Left ventricle myocardium inferior (tissue), 1 donor: Measurements from ENCODE around the gene AMY1C. TPM values are rescaled to one million over a fixed set of nuclear protein-coding genes. Genes with fewer than 3 reads are reported as not detected.

Source experiments
- DNase-seq: peaks from one replicate; pipeline ENCODE4 v3.0.0-alpha.2; 2020
- H3K27ac ChIP-seq: fragments of 200-600 bp; replicated peaks from 2 replicates; pipeline ENCODE4 v1.8.0; 2021
- H3K27me3 ChIP-seq: fragments of 200-600 bp; 2 replicates; pipeline ENCODE4 v1.8.0; 2021; ENCODE audit warnings: low read depth
- H3K36me3 ChIP-seq: fragments of 200-600 bp; 2 replicates; pipeline ENCODE4 v1.8.0; 2021
- H3K4me1 ChIP-seq: fragments of 200-600 bp; 2 replicates; pipeline ENCODE4 v1.8.0; 2021
- H3K4me3 ChIP-seq: fragments of 200-600 bp; 2 replicates; pipeline ENCODE4 v1.8.0; 2021; ENCODE audit warnings: mild to moderate bottlenecking, moderate library complexity
- H3K9me3 ChIP-seq: fragments of 200-600 bp; replicated peaks from 2 replicates; pipeline ENCODE4 v1.8.0; 2021
- intact Hi-C: fragments of 100-400 bp; cut with micrococcal nuclease; formaldehyde crosslinking; loops from one replicate; pipeline ENCODE4 v1.11.0; 2022
- total RNA-seq: library from RNA; stranded (reverse); fragmentation: NEBNext Ultra II Directional; extraction: Animal tissue kit (Norgen Biotek cat#: 25700); gene quantifications from one replicate; pipeline ENCODE4 v1.2.1, GENCODE V29; 2021
- TF ChIP-seq, protein P1 (sequence below): fragments of 200-600 bp; IDR thresholded peaks from 2 replicates; pipeline ENCODE4 v1.8.0; 2021; ENCODE audit warnings: antibody characterized with exemption, mild to moderate bottlenecking, borderline replicate concordance
- donor health status: DM: no; HTN: yes; CAD: no; lungs with severe emphysema.

The AMY1C gene
- total RNA-seq, 1 donor from 2014 or later: not detected

DNA sequence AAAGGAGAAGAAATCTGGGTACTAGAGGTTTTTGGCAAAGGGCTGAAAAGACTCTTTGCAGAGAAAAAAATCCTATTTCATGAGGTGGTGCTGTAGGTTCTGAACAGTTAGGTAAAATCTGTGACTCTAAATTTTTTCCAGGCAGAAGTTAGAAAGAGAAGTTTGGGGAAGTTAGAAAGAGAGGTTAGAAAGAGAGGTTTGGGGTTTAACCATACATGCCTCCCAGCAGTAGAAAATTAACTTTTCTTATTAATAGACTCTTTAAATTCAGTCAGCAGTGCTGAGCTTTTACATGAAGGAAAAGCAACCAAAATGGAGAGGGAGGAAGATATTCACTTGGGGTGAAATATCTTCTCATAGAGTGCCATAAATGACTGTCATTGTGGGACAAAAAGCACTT is 12.2 kb downstream of the AMY1C start:
- DNase-seq: no peak
- Histone ChIP-seq H3K4me1 (no peaks in the 10 kb centered on the region), H3K27me3 (no peaks in the 10 kb centered on the region), H3K9me3 (peaks cover 19% of the 10 kb centered on the region), H3K36me3 (no peaks in the 10 kb centered on the region), H3K4me3 (no peak overlapping the region), H3K27ac (no peak overlapping the region)
- intact Hi-C loops: no loop called here
- TF ChIP-seq, protein P1, sequence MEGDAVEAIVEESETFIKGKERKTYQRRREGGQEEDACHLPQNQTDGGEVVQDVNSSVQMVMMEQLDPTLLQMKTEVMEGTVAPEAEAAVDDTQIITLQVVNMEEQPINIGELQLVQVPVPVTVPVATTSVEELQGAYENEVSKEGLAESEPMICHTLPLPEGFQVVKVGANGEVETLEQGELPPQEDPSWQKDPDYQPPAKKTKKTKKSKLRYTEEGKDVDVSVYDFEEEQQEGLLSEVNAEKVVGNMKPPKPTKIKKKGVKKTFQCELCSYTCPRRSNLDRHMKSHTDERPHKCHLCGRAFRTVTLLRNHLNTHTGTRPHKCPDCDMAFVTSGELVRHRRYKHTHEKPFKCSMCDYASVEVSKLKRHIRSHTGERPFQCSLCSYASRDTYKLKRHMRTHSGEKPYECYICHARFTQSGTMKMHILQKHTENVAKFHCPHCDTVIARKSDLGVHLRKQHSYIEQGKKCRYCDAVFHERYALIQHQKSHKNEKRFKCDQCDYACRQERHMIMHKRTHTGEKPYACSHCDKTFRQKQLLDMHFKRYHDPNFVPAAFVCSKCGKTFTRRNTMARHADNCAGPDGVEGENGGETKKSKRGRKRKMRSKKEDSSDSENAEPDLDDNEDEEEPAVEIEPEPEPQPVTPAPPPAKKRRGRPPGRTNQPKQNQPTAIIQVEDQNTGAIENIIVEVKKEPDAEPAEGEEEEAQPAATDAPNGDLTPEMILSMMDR: no peak

DNA sequence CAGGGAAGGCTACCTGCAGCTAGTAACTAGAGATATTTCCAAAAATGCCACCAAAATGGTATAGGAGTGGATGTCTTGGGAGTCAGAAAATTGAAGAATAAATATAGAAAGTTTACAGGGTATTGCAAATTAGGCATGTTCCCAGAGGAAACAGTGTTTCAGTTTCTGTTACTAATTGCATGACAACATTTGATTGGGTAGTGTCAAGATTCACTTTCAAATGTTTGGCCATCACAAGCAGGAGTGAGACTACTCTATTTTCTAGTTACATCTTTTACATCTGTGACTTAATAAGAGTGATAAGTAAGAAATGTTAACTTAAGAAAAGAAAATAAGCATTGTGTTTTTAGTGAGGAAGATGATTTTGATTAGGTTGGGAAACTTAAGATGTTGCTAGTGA is 30.2 kb downstream of the AMY1C start:
- intact Hi-C loops: no loop called here
- Histone ChIP-seq H3K9me3 (no peaks in the 10 kb centered on the region), H3K27me3 (no peaks in the 10 kb centered on the region), H3K27ac (no peak overlapping the region), H3K4me3 (no peak overlapping the region), H3K36me3 (no peaks in the 10 kb centered on the region), H3K4me1 (no peaks in the 10 kb centered on the region)
- no peak for DNase-seq
- TF ChIP-seq, protein P1: no peak

DNA sequence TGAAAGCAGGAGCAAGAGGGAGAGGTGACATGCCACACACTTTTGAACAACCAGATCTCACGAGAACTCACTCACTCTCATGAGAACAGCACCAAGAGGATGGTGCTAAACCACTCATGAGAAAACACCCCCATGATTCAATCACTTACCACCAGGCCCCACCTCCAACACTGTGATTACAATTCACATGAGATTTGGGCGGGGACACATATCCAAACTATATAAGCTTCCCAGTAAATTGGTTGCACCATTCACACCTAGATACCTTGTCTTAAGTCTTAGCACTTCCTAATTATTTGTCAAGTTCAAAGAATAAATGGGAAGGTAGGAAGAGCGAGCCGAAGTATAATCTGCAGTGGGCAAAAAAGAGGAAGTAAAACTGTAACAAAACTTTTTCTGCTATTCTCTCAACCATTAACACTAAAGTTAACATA is 34.3 kb downstream of the AMY1C start:
- H3K4me3 ChIP-seq: no peak overlapping the region
- DNase-seq: no peak
- intact Hi-C loops: no loop called here
- TF ChIP-seq, protein P1: no peak
- H3K36me3 ChIP-seq: no peaks in the 10 kb centered on the region
- no peaks in the 10 kb centered on the region for H3K9me3 ChIP-seq
- no peak overlapping the region for H3K27ac ChIP-seq
- H3K27me3 ChIP-seq: no peaks in the 10 kb centered on the region
- H3K4me1 ChIP-seq: no peaks in the 10 kb centered on the region

DNA sequence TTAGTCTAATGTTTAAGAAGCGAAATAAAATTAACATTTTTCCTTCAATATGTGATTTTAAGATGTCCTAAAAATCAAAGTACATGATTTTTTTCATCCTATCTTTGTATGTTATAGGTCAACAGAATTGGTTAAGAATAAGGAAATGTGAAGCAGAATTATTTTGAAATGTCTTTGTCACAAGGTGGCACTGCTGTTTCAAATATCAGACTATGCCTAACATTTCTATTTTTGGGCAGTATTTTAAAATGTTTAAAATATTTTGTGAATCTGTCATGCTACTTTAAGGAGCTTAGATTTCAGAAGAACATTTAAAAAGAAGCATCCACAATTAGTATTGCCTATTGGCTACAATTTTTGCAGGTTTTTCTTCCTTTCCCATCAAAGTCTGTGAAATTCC is 38.7 kb downstream of the AMY1C start:
- no peaks in the 10 kb centered on the region for H3K27me3 ChIP-seq
- no peak for DNase-seq
- H3K4me3 ChIP-seq: no peak overlapping the region
- no peak overlapping the region for H3K27ac ChIP-seq
- intact Hi-C loops: no loop called here
- H3K36me3 ChIP-seq: no peaks in the 10 kb centered on the region
- TF ChIP-seq, protein P1: peak; percentile 45
- H3K9me3 ChIP-seq: no peaks in the 10 kb centered on the region
- no peaks in the 10 kb centered on the region for H3K4me1 ChIP-seq

DNA sequence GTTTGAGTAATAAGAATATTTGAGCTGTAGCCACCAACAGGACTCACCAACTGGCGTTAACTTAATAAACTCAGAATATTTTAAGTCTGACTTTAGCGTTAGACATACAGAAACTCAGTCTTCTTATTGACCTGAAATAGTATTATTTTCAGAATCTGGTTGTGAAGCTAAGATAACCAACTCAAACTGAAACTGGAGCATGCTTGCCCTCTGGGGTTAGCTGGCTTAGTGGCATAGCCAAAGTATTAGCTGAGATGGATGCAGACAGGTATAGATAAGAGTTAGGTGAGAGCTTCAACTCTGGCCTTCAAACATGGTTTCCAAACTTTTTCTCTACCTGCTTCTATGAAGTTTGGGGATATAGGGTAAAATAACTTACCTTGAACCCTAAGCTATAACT is 40.5 kb downstream of the AMY1C start:
- no peaks in the 10 kb centered on the region for H3K9me3 ChIP-seq
- TF ChIP-seq, protein P1: no peak
- no peak for DNase-seq
- intact Hi-C loops: no loop called here
- H3K27me3 ChIP-seq: no peaks in the 10 kb centered on the region
- H3K36me3 ChIP-seq: no peaks in the 10 kb centered on the region
- H3K4me3 ChIP-seq: no peak overlapping the region
- no peak overlapping the region for H3K27ac ChIP-seq
- H3K4me1 ChIP-seq: no peaks in the 10 kb centered on the region

Other genes with a start within 250 kb of the AMY1C start
- gene RNPC3, start 224.2 kb upstream of the AMY1C start, total RNA-seq: 21.3 TPM
- 23.9 TPM for gene AMY2B, start 178.3 kb upstream of the AMY1C start, total RNA-seq
- not detected for gene AMY2A, start 132.5 kb upstream of the AMY1C start, total RNA-seq
- gene AMY1A, start 94.1 kb upstream of the AMY1C start, total RNA-seq: not detected
- not detected for gene AMY1B, start 53.7 kb upstream of the AMY1C start, total RNA-seq